Neutrophil (primary cell): ENCODE data around the gene AKAP1.

Source experiments
- H3K27ac ChIP-seq: fragments of 200-600 bp; sonication (generic); 2 replicates; pipeline ENCODE4 v1.5.1; 2016; ENCODE audit warnings: mild to moderate bottlenecking, moderate library complexity
- H3K27me3 ChIP-seq: fragments of 200-600 bp; sonication (generic); 2 replicates; pipeline ENCODE4 v1.6.0; 2016; ENCODE audit warnings: mild to moderate bottlenecking
- H3K36me3 ChIP-seq: fragments of 200-600 bp; sonication (generic); 2 replicates; pipeline ENCODE4 v1.5.1; 2017
- H3K4me1 ChIP-seq, 2 experiments: fragments of 200-600 bp in 1 of 2; sonication (generic) in 1 of 2; 1 replicate in 1 of 2; 2 replicates in 1 of 2; pipeline versions ENCODE4 v1.5.1 to v1.6.1; 2013 to 2016; ENCODE audit warnings: low read depth in 1 of 2, low read length in 1 of 2, mild to moderate bottlenecking in 1 of 2, moderate library complexity in 1 of 2; ENCODE audit not compliant: control insufficient read depth in 1 of 2, insufficient read depth in 1 of 2
- H3K4me3 ChIP-seq, 2 experiments: fragments of 200-600 bp in 1 of 2; sonication (generic) in 1 of 2; 1 replicate in 1 of 2; 2 replicates in 1 of 2; pipeline ENCODE4 v1.5.1; 2013 to 2016; ENCODE audit warnings: low read depth in 1 of 2, low read length in 1 of 2, mild to moderate bottlenecking in 1 of 2, moderate library complexity in 1 of 2
- H3K9me3 ChIP-seq: fragments of 200-600 bp; sonication (generic); 2 replicates; pipeline ENCODE4 v1.5.1; 2016
- CTCF ChIP-seq: fragments of 200-600 bp; sonication (generic); IDR thresholded peaks from 2 replicates; pipeline ENCODE4 v1.5.1; 2016; ENCODE audit warnings: antibody characterized with exemption

AKAP1 gene

DNA sequence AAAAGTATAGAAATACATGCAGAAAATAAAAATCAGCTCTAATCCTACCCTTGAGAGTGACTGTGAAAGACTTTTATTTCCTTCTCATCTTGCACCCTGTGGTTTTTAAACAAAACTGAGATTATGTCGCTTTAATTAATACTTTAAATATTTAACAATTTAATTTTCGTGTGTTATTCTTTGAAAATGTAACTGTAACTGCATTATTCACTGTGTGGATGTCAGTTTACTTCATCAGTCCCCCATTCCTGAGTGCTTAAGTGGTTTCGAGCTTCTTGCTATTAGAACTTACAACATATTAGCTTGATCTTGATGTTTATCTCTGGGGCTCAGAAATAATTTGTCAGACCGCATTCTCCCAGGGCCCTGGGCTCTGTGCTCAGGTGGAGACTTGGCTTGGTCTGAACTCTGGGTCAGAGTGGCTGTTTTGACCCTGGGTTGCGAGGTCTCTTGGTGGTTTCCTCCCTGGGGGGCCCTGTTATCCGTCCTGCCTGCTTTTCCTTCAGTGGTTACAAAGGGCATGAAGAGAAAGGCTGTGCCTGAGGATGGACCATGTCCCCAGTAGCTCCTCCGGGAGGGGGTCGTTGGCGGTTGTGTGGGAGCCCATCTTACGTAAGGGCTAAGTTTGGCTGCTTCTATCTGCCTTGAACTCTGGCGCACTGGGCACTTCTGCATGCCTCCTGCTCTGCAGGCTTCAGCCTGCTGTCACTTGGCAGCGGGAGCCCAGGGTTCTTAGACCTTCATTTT is 25.7 kb downstream of the AKAP1 start:
- no peak overlapping the region for H3K4me3 ChIP-seq
- no peaks in the 10 kb centered on the region for H3K4me1 ChIP-seq
- H3K36me3 ChIP-seq: peaks cover 3% of the 10 kb centered on the region
- no peak for TF ChIP-seq CTCF
- no peak overlapping the region for H3K27ac ChIP-seq
- no peaks in the 10 kb centered on the region for H3K9me3 ChIP-seq
- no peaks in the 10 kb centered on the region for H3K27me3 ChIP-seq

DNA sequence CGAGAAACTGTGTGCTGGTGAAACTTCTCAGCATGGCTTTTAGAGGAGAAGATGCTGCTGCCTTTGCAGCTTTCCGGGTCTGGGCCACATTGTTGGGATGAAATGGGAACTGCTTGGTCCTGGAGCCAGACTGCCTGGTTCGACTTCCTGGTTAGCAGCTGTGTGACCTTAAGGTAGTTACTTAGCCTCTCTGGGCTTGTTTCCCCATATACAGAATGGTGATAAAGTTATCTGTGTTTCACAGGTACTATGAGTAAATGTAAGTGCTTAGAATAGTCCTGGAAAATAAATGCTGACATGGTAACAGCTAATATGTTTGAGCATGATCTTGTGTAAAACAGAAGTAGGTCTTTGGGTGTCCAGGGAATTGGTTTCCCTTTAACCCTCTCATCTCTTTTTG is 26.3 kb downstream of the AKAP1 start:
- TF ChIP-seq CTCF: no peak
- Histone ChIP-seq H3K9me3 (no peaks in the 10 kb centered on the region), H3K27ac (no peak overlapping the region), H3K4me1 (no peaks in the 10 kb centered on the region), H3K4me3 (no peak overlapping the region), H3K36me3 (peaks cover 5% of the 10 kb centered on the region), H3K27me3 (no peaks in the 10 kb centered on the region)

DNA sequence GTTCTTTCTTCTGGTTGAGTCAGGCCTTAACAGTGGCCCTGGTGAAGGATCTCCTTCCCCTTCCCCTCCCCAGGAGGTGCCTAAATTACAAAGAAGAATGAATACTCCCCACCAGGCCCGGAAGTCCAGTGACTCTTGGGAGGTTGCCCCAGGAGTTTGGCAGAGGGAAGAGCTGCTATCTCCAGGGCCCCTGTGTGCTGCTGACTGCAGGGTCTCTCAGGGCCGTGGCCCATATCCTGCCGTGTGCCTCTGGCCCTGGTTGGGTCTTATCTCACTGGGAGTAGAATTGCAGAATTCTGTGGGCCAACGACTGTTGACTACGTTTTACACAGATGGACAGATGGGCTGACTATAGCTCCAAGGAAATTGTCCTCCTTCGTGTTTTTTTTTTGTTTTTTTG is 28.0 kb downstream of the AKAP1 start:
- TF ChIP-seq CTCF: no peak
- no peaks in the 10 kb centered on the region for H3K27me3 ChIP-seq
- H3K4me1 ChIP-seq: no peaks in the 10 kb centered on the region
- no peak overlapping the region for H3K4me3 ChIP-seq
- peaks cover 10% of the 10 kb centered on the region for H3K36me3 ChIP-seq
- H3K27ac ChIP-seq: no peak overlapping the region
- no peaks in the 10 kb centered on the region for H3K9me3 ChIP-seq

DNA sequence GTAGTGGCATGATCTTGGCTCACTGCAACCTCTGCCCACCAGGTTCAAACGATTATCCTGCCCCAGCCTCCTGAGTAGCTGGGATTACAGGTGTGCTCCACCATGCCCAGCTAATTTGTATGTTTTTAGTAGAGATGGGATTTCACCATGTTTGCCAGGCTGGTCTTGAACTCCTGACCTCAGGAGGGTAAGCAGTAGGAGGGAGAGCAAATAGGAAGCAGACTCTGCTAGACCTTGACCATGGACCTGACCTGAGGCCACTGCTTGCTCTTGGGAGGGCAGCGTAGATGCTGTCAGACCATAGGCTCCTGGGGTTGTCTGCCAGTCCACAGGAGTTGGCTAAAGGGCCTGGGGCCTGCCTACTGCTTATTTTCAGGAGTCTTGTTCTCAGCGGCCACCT is 28.6 kb downstream of the AKAP1 start:
- TF ChIP-seq CTCF: no peak
- H3K27ac ChIP-seq: no peak overlapping the region

DNA sequence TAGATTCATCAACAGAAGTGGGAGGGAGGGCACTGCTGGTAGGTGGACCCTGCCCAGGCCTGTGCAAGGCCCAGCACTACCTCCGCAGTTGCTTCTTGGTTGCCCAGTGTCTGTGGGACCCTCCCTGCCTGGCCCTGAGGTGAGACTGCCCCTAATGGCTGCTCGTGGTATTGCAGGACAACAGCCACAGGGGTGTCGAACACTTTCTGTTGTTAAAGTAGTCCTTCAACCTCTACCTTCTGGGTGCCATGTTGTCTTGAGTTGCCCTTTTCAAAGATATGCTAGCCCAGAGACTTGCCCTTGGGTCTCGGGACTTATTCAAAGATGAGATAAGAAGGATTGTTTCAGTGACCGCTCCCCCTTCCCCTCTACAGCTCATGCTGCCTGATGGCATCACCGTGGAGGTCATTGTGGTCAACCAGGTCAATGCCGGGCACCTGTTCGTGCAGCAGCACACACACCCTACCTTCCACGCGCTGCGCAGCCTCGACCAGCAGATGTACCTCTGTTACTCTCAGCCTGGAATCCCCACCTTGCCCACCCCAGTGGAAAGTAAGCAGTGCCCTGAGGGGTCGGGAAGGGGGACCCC is 29.1 kb downstream of the AKAP1 start:
- H3K27ac ChIP-seq: no peak overlapping the region
- H3K4me1 ChIP-seq: no peaks in the 10 kb centered on the region
- H3K27me3 ChIP-seq: no peaks in the 10 kb centered on the region
- peaks cover 21% of the 10 kb centered on the region for H3K36me3 ChIP-seq
- no peak overlapping the region for H3K4me3 ChIP-seq
- no peaks in the 10 kb centered on the region for H3K9me3 ChIP-seq
- TF ChIP-seq CTCF: peak; percentile 79

More for the DNA sequence above, 28.6 kb downstream of the AKAP1 start:
- H3K9me3 ChIP-seq: no peaks in the 10 kb centered on the region
- no peak overlapping the region for H3K4me3 ChIP-seq
- H3K36me3 ChIP-seq: peaks cover 16% of the 10 kb centered on the region
- no peaks in the 10 kb centered on the region for H3K4me1 ChIP-seq
- H3K27me3 ChIP-seq: no peaks in the 10 kb centered on the region
